HTERT RPE-1 (cell line): ENCODE data around the gene SLC66A1.

Experiments
- in situ Hi-C: fragments of 300-500 bp; cut with MboI; formaldehyde crosslinking; loops from 4 replicates; pipeline ENCODE4 v1.14.3; 2020; ENCODE audit warnings: low sequenced_read_pairs

Gene SLC66A1

GRCh38 chr1:19324665-19324990 is 12.5 kb downstream of the SLC66A1 start:
- in situ Hi-C loops, result no loop called here

- in situ Hi-C loops, result no loop called here
Observed at GRCh38 chr1:19325368-19325957, 13.3 kb downstream of the SLC66A1 start.

GRCh38 chr1:19325958-19326747 is 14.0 kb downstream of the SLC66A1 start:
- in situ Hi-C loops, result no loop called here

GRCh38 chr1:19326748-19327065 is 14.6 kb downstream of the SLC66A1 start:
- in situ Hi-C loops, result no loop called here

GRCh38 chr1:19327301-19327700 is 15.2 kb downstream of the SLC66A1 start:
- in situ Hi-C loops, result no loop called here

- in situ Hi-C loops, result no loop called here
Observed at GRCh38 chr1:19327736-19328135, 15.6 kb downstream of the SLC66A1 start.

- in situ Hi-C loops, result no loop called here
Observed at GRCh38 chr1:19328486-19328885, 16.4 kb downstream of the SLC66A1 start.

GRCh38 chr1:19329188-19329587 is 17.1 kb downstream of the SLC66A1 start:
- in situ Hi-C loops, result no loop called here

GRCh38 chr1:19329611-19330010 is 17.5 kb downstream of the SLC66A1 start:
- in situ Hi-C loops, result no loop called here

GRCh38 chr1:19330449-19331135 is 18.5 kb downstream of the SLC66A1 start:
- in situ Hi-C loops, result no loop called here

- in situ Hi-C loops, result no loop called here
Observed at GRCh38 chr1:19331262-19331878, 19.2 kb downstream of the SLC66A1 start.

GRCh38 chr1:19332832-19333231 is 20.7 kb downstream of the SLC66A1 start:
- in situ Hi-C loops, result no loop called here

GRCh38 chr1:19333587-19334354 is 21.6 kb downstream of the SLC66A1 start:
- in situ Hi-C loops, result no loop called here

- in situ Hi-C loops, result no loop called here
Observed at GRCh38 chr1:19336543-19336942, 24.4 kb downstream of the SLC66A1 start.

GRCh38 chr1:19337289-19337688 is 25.2 kb downstream of the SLC66A1 start:
- in situ Hi-C loops, result no loop called here

GRCh38 chr1:19338323-19338762 is 26.2 kb downstream of the SLC66A1 start:
- in situ Hi-C loops, result no loop called here

- in situ Hi-C loops, result no loop called here
Observed at GRCh38 chr1:19339214-19339861, 27.2 kb downstream of the SLC66A1 start.

GRCh38 chr1:19340387-19340937 is 28.3 kb downstream of the SLC66A1 start:
- in situ Hi-C loops, result no loop called here

- in situ Hi-C loops, result no loop called here
Observed at GRCh38 chr1:19341201-19342061, 29.3 kb downstream of the SLC66A1 start.
